ENCODE results near the gene SH3GL3.

DNA sequence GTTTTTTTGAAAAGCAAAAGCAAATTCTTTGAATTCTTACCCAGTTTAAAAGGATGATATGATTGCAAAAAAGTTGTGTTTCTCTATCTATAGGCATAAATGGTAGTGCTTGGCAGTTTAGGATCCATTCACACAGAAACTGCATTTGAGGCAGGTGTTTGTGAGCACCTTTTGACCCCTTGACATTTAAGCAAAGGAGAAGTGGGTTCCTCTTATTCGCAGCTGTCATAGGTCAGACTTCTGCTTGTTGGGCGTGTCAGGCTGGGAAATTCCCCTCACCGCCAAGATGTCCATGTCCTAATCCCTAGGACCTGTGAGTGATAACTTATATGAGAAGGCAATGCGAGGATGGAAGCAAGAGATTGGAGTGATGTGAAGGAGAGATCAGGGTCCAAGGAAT is 67.4 kb downstream of the SH3GL3 start:
- TF ChIP-seq, protein P1, sequence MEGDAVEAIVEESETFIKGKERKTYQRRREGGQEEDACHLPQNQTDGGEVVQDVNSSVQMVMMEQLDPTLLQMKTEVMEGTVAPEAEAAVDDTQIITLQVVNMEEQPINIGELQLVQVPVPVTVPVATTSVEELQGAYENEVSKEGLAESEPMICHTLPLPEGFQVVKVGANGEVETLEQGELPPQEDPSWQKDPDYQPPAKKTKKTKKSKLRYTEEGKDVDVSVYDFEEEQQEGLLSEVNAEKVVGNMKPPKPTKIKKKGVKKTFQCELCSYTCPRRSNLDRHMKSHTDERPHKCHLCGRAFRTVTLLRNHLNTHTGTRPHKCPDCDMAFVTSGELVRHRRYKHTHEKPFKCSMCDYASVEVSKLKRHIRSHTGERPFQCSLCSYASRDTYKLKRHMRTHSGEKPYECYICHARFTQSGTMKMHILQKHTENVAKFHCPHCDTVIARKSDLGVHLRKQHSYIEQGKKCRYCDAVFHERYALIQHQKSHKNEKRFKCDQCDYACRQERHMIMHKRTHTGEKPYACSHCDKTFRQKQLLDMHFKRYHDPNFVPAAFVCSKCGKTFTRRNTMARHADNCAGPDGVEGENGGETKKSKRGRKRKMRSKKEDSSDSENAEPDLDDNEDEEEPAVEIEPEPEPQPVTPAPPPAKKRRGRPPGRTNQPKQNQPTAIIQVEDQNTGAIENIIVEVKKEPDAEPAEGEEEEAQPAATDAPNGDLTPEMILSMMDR (IDR thresholded peaks at IDR 0.05 in 8 of 11, conservative IDR thresholded peaks at IDR 0.05 in 3 of 11) = no peak
- TF ChIP-seq POLR2A (IDR thresholded peaks at IDR 0.05) = no peak
